HG02885 (cell line): ENCODE data around the gene DHRSX.
A peak's percentile ranks its signal among the peaks of the same experiment; 100 is the strongest.
"Not testable (repeated sequence)": the region's sequence is repeated elsewhere in the genome, so short reads cannot be mapped to it uniquely, and the experiment has no call there.

Experiments
- ATAC-seq: cut with Tn5 transposase; IDR thresholded peaks from one replicate; pipeline ENCODE4 v1.9.1; 2021; ENCODE audit warnings: mild to moderate bottlenecking; ENCODE audit not compliant: unreplicated experiment, poor library complexity

The DHRSX gene

GRCh38 chrX:2500091-2500802 is 529 bp downstream of the DHRSX start:
- ATAC-seq, result peak; percentile 57

DNA sequence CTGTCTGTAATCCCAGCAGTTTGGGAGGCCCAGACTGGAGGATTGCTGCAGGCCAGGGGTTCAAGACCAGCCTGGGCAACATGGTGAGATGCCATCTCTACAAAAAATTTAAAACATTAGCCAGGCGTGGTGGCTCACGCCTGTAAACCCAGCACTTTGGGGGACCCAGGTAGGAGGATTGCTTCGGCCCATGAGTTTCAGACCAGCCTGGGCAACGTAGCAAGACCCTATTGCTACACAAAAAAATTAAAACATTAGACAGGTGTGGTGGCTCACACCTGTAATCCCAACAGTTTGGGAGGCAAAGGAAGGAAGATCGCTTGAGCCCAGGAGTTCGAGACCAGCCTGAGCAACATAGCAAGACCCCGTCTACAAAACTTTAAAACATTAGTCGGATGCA is 1.3 kb downstream of the DHRSX start:
- no peak for ATAC-seq

DNA sequence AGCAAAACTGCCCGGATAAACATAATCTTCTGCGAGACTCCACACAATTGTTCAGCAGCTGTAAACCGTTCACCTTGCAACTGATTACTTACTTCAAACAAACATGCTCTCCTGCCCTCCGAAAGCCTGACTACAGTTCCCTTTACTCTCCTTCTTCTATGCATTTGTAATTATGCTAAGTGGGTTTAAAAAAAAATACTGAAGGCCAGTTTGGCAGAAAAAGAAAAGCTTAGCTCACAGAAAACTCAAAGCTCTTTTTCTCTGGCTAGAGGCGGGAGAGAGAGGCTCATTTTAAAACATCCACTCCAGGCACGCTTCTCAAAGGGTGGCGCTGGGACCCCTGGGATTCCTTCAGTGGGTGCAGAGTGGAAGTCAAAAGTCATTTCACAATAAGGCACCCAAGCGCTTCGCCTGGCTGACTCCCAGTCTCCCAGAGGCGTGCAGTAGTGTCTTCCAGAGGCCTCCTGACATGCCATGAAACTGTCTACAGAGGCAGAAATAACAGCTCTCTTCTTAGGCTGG is 1.9 kb downstream of the DHRSX start:
- ATAC-seq, result no peak

GRCh38 chrX:2497961-2498780 is 2.6 kb downstream of the DHRSX start:
- ATAC-seq, result no peak

- no peak for ATAC-seq
These were observed 5.2 kb downstream of the DHRSX start for GRCh38 chrX:2495595-2495994.

- no peak for ATAC-seq
These were observed 8.1 kb downstream of the DHRSX start for GRCh38 chrX:2492531-2493218.

GRCh38 chrX:2490634-2491033 is 10.1 kb downstream of the DHRSX start:
- no peak for ATAC-seq

GRCh38 chrX:2489446-2490445 is 11.0 kb downstream of the DHRSX start:
- no peak for ATAC-seq

DNA sequence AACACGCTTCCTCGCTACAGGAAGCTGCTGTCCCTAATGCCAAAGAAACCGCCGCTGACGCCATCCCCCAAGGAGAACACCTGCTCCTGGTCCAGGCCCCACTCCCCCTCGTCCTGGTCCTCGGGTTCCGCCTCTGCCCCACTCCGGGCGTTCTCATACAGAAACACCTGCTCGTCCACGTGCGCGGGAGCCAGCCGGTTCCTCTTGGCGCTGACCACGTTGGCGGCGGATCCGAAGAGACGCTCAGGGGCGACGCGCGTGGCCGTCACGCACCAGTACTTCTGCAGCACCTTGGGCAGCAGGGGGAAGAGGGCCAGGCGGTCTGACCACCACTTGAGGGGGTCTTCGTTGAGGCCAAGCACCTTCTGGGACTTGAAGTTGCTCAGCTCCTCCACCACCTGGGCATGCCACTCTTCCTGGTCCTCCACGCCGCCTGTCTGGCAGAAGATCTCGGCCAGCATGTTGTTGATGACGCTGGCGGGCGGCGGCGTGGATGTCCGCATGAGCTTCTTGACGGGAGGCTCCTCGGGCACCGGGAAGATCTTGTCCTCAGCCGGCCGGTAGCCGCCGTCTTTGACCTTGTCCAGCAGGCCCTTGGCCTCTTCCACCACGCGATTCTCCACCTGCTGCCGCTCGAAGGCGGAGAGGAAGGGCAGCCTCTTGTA is 12.0 kb downstream of the DHRSX start:
- no peak for ATAC-seq

GRCh38 chrX:2487366-2487765 is 13.4 kb downstream of the DHRSX start:
- ATAC-seq, result no peak

- no peak for ATAC-seq
These were observed 14.2 kb downstream of the DHRSX start for GRCh38 chrX:2486476-2487133.

DNA sequence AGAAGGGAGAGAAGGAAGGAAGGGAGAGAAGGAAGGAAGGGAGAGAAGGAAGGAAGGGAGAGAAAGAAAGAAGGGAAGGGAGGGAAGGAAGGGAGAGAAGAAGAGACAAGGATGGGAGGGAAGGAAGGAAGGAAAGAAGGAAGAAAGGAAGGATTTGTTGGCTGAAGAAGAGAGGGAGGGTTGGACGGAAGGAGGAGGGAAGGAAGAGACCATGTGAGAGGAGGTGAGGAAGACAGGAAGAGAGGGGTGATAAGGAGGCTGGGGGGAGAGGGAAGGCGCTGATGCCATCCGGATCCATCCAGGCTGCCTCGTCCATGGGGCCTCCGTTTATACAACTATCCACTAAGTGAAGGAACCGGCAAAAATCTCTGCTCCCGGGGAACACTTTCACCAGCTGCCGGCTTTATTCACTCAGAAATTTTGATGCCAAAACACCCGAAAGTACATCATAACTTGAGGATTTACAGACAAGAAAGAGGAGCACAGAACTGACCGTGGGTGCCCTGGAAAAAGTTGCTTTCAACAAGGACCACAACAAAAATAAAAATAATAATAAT is 14.9 kb downstream of the DHRSX start:
- no peak for ATAC-seq

GRCh38 chrX:2484721-2485648 is 15.8 kb downstream of the DHRSX start:
- no peak for ATAC-seq

- ATAC-seq, result no peak
These were observed 16.5 kb downstream of the DHRSX start for GRCh38 chrX:2484256-2484655.

- ATAC-seq, result no peak
These were observed 17.2 kb downstream of the DHRSX start for GRCh38 chrX:2483398-2484060.

GRCh38 chrX:2481597-2481996 is 19.2 kb downstream of the DHRSX start:
- ATAC-seq, result not testable (repeated sequence)

- not testable (repeated sequence) for ATAC-seq
These were observed 20.8 kb downstream of the DHRSX start for GRCh38 chrX:2479982-2480381.
